HCT116 (cell line): ENCODE results near the gene RNF212. TPM values are rescaled to one million over a fixed set of nuclear protein-coding genes. Genes with fewer than 3 reads are reported as not detected.

Source experiments
- ATAC-seq: fragments of 200-7000 bp; cut with Tn5 transposase; 2 replicates; pipeline ENCODE4 v1.9.1; 2020; ENCODE audit warnings: mild to moderate bottlenecking, moderate library complexity
- BruUV-seq: library from RNA; stranded (reverse); fragments of 400-500 nt; replicated peaks from 2 replicates; lab custom pipeline; 2021; lab: Mats Ljungman, UMichigan
- CTCF ChIA-PET: fragments of 300-600 bp; sonication (Branson Sonifier 250); formaldehyde crosslinking; loops from one replicate; lab custom pipeline; 2021; ENCODE audit warnings: antibody characterized with exemption; lab: Charles Lee
- POLR2A ChIA-PET: fragments of 300-600, 350-600 bp; sonication (Branson Sonifier 250); formaldehyde crosslinking; loops from one replicate; lab custom pipeline; 2021; ENCODE audit warnings: antibody characterized with exemption; lab: Charles Lee
- RAD21 ChIA-PET, 2 experiments: fragments of 300-600 bp; sonication (Branson Sonifier 250); formaldehyde crosslinking; loops; one replicate each; lab custom pipeline; 2023; ENCODE audit warnings: low total read pairs in 2 of 2; ENCODE audit not compliant: uncharacterized antibody in 2 of 2, unreplicated experiment in 2 of 2, low non-redundant PET in 1 of 2; lab: Charles Lee
- DNase-seq: peaks from one replicate; pipeline ENCODE4 v3.0.0-alpha.2; 2010; ENCODE audit warnings: low read depth, low spot score
- H2AFZ ChIP-seq: fragments of 200-600 bp; shearing (Covaris generic), sonication (generic); 2 replicates; pipeline ENCODE4 v1.6.1; 2017; ENCODE audit warnings: low read depth, mixed run types, mixed read lengths, antibody characterized with exemption, low read length; ENCODE audit not compliant: poor library complexity, severe bottlenecking
- H3K27ac ChIP-seq: 2 replicates; pipeline ENCODE4 v1.5.1; 2012; ENCODE audit warnings: low read depth, low read length
- H3K27me3 ChIP-seq: fragments of 200-600 bp; sonication (generic); 2 replicates; pipeline ENCODE4 v1.6.1; 2016; ENCODE audit warnings: mixed run types, low read length, mixed read lengths; ENCODE audit not compliant: insufficient read depth
- H3K36me3 ChIP-seq, 2 experiments: fragments of 200-500 bp in 1 of 2; fragments of 200-600 bp in 1 of 2; sonication (Bioruptor generic) in 1 of 2; sonication (generic) in 1 of 2; 2 replicates each; pipeline versions ENCODE4 v1.5.1 to v1.6.1; 2014 to 2016; ENCODE audit warnings: low read length in 2 of 2, inconsistent platforms in 1 of 2, mixed read lengths in 1 of 2, mixed run types in 1 of 2; ENCODE audit not compliant: insufficient read depth in 2 of 2, control insufficient read depth in 1 of 2
- H3K4me1 ChIP-seq, 2 experiments: fragments of 200-600 bp in 1 of 2; sonication (generic) in 1 of 2; 2 replicates each; pipeline versions ENCODE4 v1.5.1 to v1.6.1; 2012 to 2017; ENCODE audit warnings: low read length in 2 of 2, inconsistent platforms in 1 of 2, mild to moderate bottlenecking in 1 of 2, mixed read lengths in 1 of 2, mixed run types in 1 of 2, moderate library complexity in 1 of 2; ENCODE audit not compliant: insufficient read depth in 2 of 2, control insufficient read depth in 1 of 2
- H3K4me2 ChIP-seq: fragments of 200-600 bp; sonication (generic); 2 replicates; pipeline ENCODE4 v1.6.1; 2017; ENCODE audit warnings: mixed run types, low read length, mixed read lengths
- H3K4me3 ChIP-seq, 2 experiments: fragments of 200-600 bp in 1 of 2; sonication (generic) in 1 of 2; replicated peaks in 1 of 2; 2 replicates each; pipeline ENCODE4 v1.5.1; 2011 to 2016; ENCODE audit warnings: low read length in 2 of 2, control low read depth in 1 of 2, low read depth in 1 of 2, mild to moderate bottlenecking in 1 of 2, mixed read lengths in 1 of 2, mixed run types in 1 of 2
- H3K79me2 ChIP-seq: fragments of 200-600 bp; sonication (generic); 2 replicates; pipeline ENCODE4 v1.6.1; 2017; ENCODE audit warnings: mild to moderate bottlenecking, mixed run types, low read length, moderate library complexity, mixed read lengths; ENCODE audit not compliant: insufficient read depth
- H3K9ac ChIP-seq: fragments of 200-600 bp; sonication (generic); 2 replicates; pipeline ENCODE4 v1.6.1; 2016; ENCODE audit warnings: low read length, mixed read lengths
- H3K9me2 ChIP-seq: fragments of 200-600 bp; sonication (generic), shearing (Covaris generic); 2 replicates; pipeline ENCODE4 v1.6.1; 2017; ENCODE audit warnings: mixed run types, mild to moderate bottlenecking, moderate library complexity; ENCODE audit not compliant: insufficient read depth
- H3K9me3 ChIP-seq, 2 experiments: fragments of 200-500 bp in 1 of 2; fragments of 200-600 bp in 1 of 2; sonication (Bioruptor generic) in 1 of 2; sonication (generic) in 1 of 2; 2 replicates each; pipeline ENCODE4 v1.6.1; 2014 to 2017; ENCODE audit warnings: low read length in 2 of 2, mixed read lengths in 2 of 2, inconsistent platforms in 1 of 2, low read depth in 1 of 2, mild to moderate bottlenecking in 1 of 2, mixed run types in 1 of 2, moderate library complexity in 1 of 2; ENCODE audit not compliant: control insufficient read depth in 1 of 2, insufficient read depth in 1 of 2
- H4K20me1 ChIP-seq: fragments of 200-600 bp; sonication (generic), shearing (Covaris generic); 2 replicates; pipeline ENCODE4 v1.6.1; 2017; ENCODE audit warnings: mixed run types, mild to moderate bottlenecking, moderate library complexity; ENCODE audit not compliant: insufficient read depth
- ATF3 ChIP-seq: IDR thresholded peaks from 2 replicates; pipeline ENCODE4 v1.6.1; 2012
- CBX3 ChIP-seq: IDR thresholded peaks from 2 replicates; pipeline ENCODE4 v1.6.1; 2012; ENCODE audit warnings: low read depth
- CEBPB ChIP-seq: IDR thresholded peaks from 2 replicates; pipeline ENCODE4 v1.6.1; 2012; ENCODE audit warnings: low read depth
- CTCF ChIP-seq, 3 experiments: fragments of 200-600 bp in 1 of 3; sonication (generic) in 1 of 3; IDR thresholded peaks in 2 of 3; conservative IDR thresholded peaks in 1 of 3; 2 replicates each; pipeline ENCODE4 v1.5.1; 2012 to 2017; ENCODE audit warnings: low read depth in 2 of 3, low read length in 2 of 3, antibody characterized with exemption in 1 of 3, borderline replicate concordance in 1 of 3, control low read depth in 1 of 3, mild to moderate bottlenecking in 1 of 3, mixed read lengths in 1 of 3, mixed run types in 1 of 3, moderate library complexity in 1 of 3; ENCODE audit not compliant: insufficient read depth in 1 of 3
- EGR1 ChIP-seq: IDR thresholded peaks from 2 replicates; pipeline ENCODE4 v1.6.1; 2012; ENCODE audit warnings: low read depth
- ELF1 ChIP-seq: IDR thresholded peaks from 2 replicates; pipeline ENCODE4 v1.6.1; 2012; ENCODE audit warnings: low read depth, borderline replicate concordance
- EZH2 ChIP-seq: fragments of 200-600 bp; sonication (generic); IDR thresholded peaks from 2 replicates; pipeline ENCODE4 v1.6.1; 2017; ENCODE audit warnings: antibody characterized with exemption, mixed run types
- EZH2phosphoT487 ChIP-seq: fragments of 200-600 bp; IDR thresholded peaks from 2 replicates; pipeline ENCODE4 v1.6.1; 2018; ENCODE audit warnings: antibody characterized with exemption, borderline replicate concordance
- FOSL1 ChIP-seq: IDR thresholded peaks from 2 replicates; pipeline ENCODE4 v1.6.1; 2012; ENCODE audit warnings: low read depth
- JUND ChIP-seq: IDR thresholded peaks from 2 replicates; pipeline ENCODE4 v1.6.1; 2012
- MAX ChIP-seq: IDR thresholded peaks from 2 replicates; pipeline ENCODE4 v1.6.1; 2012
- POLR2A ChIP-seq: IDR thresholded peaks from 2 replicates; pipeline ENCODE4 v1.7.0; 2011; ENCODE audit warnings: borderline replicate concordance; ENCODE audit not compliant: insufficient read depth, insufficient read length; ENCODE audit errors: extremely low read depth
- POLR2AphosphoS5 ChIP-seq: IDR thresholded peaks from 2 replicates; pipeline ENCODE4 v1.6.1; 2011; ENCODE audit warnings: mild to moderate bottlenecking, low read depth, low read length, moderate library complexity
- RAD21 ChIP-seq: IDR thresholded peaks from 2 replicates; pipeline ENCODE4 v1.6.1; 2012; ENCODE audit warnings: low read depth, mild to moderate bottlenecking
- SIN3A ChIP-seq: IDR thresholded peaks from 2 replicates; pipeline ENCODE4 v1.6.1; 2012; ENCODE audit warnings: low read depth
- SP1 ChIP-seq: IDR thresholded peaks from 2 replicates; pipeline ENCODE4 v1.6.1; 2012; ENCODE audit warnings: low read depth
- SRF ChIP-seq: IDR thresholded peaks from 2 replicates; pipeline ENCODE4 v1.6.1; 2012; ENCODE audit warnings: low read depth
- TCF7L2 ChIP-seq: IDR thresholded peaks from 2 replicates; pipeline ENCODE4 v1.7.0; 2011; ENCODE audit warnings: borderline replicate concordance, inconsistent platforms; ENCODE audit not compliant: insufficient read depth, insufficient read length; ENCODE audit errors: extremely low read depth
- YY1 ChIP-seq: IDR thresholded peaks from 2 replicates; pipeline ENCODE4 v1.6.1; 2011; ENCODE audit warnings: low read length, low read depth, moderate library complexity, mild to moderate bottlenecking; ENCODE audit not compliant: insufficient replicate concordance; ENCODE audit errors: extremely low read depth
- ZFX ChIP-seq: fragments of 450-650 bp; IDR thresholded peaks from 2 replicates; pipeline ENCODE4 v1.6.1; 2017
- ZNF274 ChIP-seq: fragments of 200-500 bp; sonication (Bioruptor generic); IDR thresholded peaks from 2 replicates; pipeline ENCODE4 v1.6.1; 2014; ENCODE audit warnings: mild to moderate bottlenecking, low read depth, low read length, inconsistent platforms
- intact Hi-C: fragments of 100-400 bp; cut with micrococcal nuclease; formaldehyde crosslinking; loops from 2 replicates; pipeline ENCODE4 v1.10.0; 2022
- total RNA-seq: library from RNA; stranded (reverse); gene quantifications from one replicate; pipeline ENCODE4 v1.2.1, GENCODE V29; 2021; ENCODE audit not compliant: unreplicated experiment
- TF ChIP-seq, protein P1 (sequence below): IDR thresholded peaks from 2 replicates; pipeline ENCODE4 v1.6.1; 2012; ENCODE audit warnings: low read depth

Gene RNF212
- total RNA-seq, 1 experiment from 2014 or later, result not detected

DNA sequence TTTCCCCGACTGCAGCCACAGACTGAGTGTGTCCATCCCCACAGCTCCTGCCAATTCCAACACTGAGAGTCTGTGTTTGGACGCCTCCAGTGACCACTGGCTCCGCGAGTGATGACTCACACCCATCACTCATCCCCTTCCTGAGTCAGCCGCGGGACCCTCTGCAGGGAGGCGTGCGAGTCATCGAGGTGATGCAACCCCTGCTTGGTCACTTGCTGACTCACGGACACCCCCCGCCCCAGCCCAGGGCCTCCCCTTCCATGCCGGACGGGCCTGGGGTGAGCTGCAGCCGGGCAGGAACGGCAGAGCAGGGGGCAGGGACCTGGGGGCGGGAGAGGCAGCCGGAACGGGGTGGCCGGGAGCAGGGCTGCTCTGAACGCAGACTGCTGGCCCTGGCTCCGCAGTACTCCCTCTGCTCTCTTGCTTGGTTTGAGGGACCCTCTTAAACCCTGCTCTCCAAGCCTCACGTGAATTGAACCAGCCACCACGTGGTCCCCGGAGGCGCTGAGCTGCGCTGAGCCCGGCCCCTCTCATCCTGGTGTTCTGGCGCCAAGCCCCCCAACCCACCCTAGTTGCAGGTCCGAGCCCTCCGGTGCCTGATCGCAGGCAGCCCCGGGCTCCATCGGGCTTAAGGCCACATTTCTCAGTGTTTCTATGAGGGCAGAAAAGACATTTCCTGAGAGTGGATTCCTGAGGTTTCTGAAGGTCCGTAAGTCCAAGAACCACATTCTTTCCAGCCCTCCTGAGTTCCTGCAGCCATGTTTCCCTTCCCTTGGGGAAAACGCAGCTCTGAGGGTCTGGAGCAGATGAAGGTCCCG lies 69.5 kb downstream of the RNF212 start:
- TSS peak; percentile 93 for BruUV-seq
- DNase-seq (peak; percentile 93), ATAC-seq (peak; percentile 76)
- H4K20me1 ChIP-seq, result no peaks in the 10 kb centered on the region
- no peaks in the 10 kb centered on the region for H3K36me3 ChIP-seq
- peak overlapping the region; percentile 99 for H3K4me2 ChIP-seq
- RAD21 ChIA-PET, result no interaction called here
- POLR2A ChIA-PET, result interaction anchor here (0.6 kb wide), 1 partner anchor 10 kb away, joined by 4 read pairs; no protein-coding TSS in a partner anchor
- no peaks in the 10 kb centered on the region for H3K79me2 ChIP-seq
- H3K4me3 ChIP-seq, result peak overlapping the region; percentile 22 to 56
- peak overlapping the region; percentile 79 for H3K27ac ChIP-seq
- intact Hi-C loops, result loop anchor here (1.0 kb wide), 1 partner anchor 34 kb away; no protein-coding TSS in a partner anchor
- peak overlapping the region; percentile 62 for H3K9ac ChIP-seq
- H2AFZ ChIP-seq, result no peak overlapping the region
- H3K9me2 ChIP-seq, result no peaks in the 10 kb centered on the region
- no peaks in the 10 kb centered on the region for H3K27me3 ChIP-seq
- CTCF ChIA-PET, result interaction anchor here (0.9 kb wide), 1 partner anchor 57 kb away, joined by 3 read pairs; the partner anchor contains the start of gene IDUA
- peaks cover 56 to 81% of the 10 kb centered on the region in 2 experiments for H3K4me1 ChIP-seq
- no peaks in the 10 kb centered on the region for H3K9me3 ChIP-seq
- TF ChIP-seq, protein P1, sequence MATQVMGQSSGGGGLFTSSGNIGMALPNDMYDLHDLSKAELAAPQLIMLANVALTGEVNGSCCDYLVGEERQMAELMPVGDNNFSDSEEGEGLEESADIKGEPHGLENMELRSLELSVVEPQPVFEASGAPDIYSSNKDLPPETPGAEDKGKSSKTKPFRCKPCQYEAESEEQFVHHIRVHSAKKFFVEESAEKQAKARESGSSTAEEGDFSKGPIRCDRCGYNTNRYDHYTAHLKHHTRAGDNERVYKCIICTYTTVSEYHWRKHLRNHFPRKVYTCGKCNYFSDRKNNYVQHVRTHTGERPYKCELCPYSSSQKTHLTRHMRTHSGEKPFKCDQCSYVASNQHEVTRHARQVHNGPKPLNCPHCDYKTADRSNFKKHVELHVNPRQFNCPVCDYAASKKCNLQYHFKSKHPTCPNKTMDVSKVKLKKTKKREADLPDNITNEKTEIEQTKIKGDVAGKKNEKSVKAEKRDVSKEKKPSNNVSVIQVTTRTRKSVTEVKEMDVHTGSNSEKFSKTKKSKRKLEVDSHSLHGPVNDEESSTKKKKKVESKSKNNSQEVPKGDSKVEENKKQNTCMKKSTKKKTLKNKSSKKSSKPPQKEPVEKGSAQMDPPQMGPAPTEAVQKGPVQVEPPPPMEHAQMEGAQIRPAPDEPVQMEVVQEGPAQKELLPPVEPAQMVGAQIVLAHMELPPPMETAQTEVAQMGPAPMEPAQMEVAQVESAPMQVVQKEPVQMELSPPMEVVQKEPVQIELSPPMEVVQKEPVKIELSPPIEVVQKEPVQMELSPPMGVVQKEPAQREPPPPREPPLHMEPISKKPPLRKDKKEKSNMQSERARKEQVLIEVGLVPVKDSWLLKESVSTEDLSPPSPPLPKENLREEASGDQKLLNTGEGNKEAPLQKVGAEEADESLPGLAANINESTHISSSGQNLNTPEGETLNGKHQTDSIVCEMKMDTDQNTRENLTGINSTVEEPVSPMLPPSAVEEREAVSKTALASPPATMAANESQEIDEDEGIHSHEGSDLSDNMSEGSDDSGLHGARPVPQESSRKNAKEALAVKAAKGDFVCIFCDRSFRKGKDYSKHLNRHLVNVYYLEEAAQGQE, result no peak
- TF ChIP-seq CTCF (IDR thresholded peaks at IDR 0.05 in 2 of 3, conservative IDR thresholded peaks at IDR 0.05 in 1 of 3; ENCODE audit: borderline replicate concordance in 1 of 3, insufficient read depth in 1 of 3, low read depth in 2 of 3, low read length in 2 of 3), result no peak
- TF ChIP-seq MAX, result no peak
- no peak for TF ChIP-seq SIN3A
- TF ChIP-seq ZFX, result 0 out of 2 replicates have a peak, but pooled peaks have one; percentile 25
- no peak for TF ChIP-seq FOSL1
- TF ChIP-seq POLR2A, result no peak
- no peak for TF ChIP-seq RAD21
- no peak for TF ChIP-seq SP1
- TF ChIP-seq ATF3, result no peak
- TF ChIP-seq TCF7L2, result peak; percentile 68
- no peak for TF ChIP-seq CBX3
- TF ChIP-seq CEBPB, result no peak
- TF ChIP-seq EZH2, result no peak
- TF ChIP-seq POLR2AphosphoS5, result peak; percentile 73
- TF ChIP-seq YY1, result peak; percentile 24
- no peak for TF ChIP-seq JUND
- TF ChIP-seq SRF, result no peak
- TF ChIP-seq EGR1, result no peak
- no peak for TF ChIP-seq ZNF274
- TF ChIP-seq ELF1, result no peak
- TF ChIP-seq EZH2phosphoT487, result no peak
